H1 (cell line): ENCODE measurements around the gene HIVEP3. TPM values are rescaled to one million over a fixed set of nuclear protein-coding genes. Genes with fewer than 3 reads are reported as not detected.

Experiments
- CTCF ChIA-PET: fragments of 300-600 bp; sonication (Branson Sonifier 250); formaldehyde crosslinking; loops from one replicate; lab custom pipeline; 2021; ENCODE audit not compliant: partially characterized antibody; lab: Charles Lee
- POLR2A ChIA-PET: fragments of 300-600 bp; sonication (Branson Sonifier 250); formaldehyde crosslinking; loops from one replicate; lab custom pipeline; 2021; ENCODE audit warnings: inconsistent platforms; ENCODE audit not compliant: partially characterized antibody; lab: Charles Lee
- DNase-seq, 2 experiments: peaks; one replicate each; pipeline versions ENCODE4 v3.0.0 to v3.0.0-alpha.2; 2010 to 2022; ENCODE audit warnings: low spot score in 2 of 2, low read depth in 1 of 2, mixed read lengths in 1 of 2
- FAIRE-seq: peaks from 2 replicates; lab custom pipeline; 2011; peaks lifted over from hg19 to GRCh38; lab: Jason Lieb, UNC
- H2AFZ ChIP-seq: 2 replicates; pipeline ENCODE4 v1.8.1; 2012; ENCODE audit warnings: low read length, inconsistent platforms
- H2AK5ac ChIP-seq: 2 replicates; pipeline ENCODE4 v1.6.1; 2013; ENCODE audit warnings: low read depth, low read length
- H2BK120ac ChIP-seq: replicated peaks from 2 replicates; pipeline ENCODE3; 2013; ENCODE audit warnings: low read depth, low read length, inconsistent platforms
- H2BK12ac ChIP-seq: 2 replicates; pipeline ENCODE4 v1.6.1; 2013; ENCODE audit warnings: low read depth, low read length
- H2BK15ac ChIP-seq: 2 replicates; pipeline ENCODE4 v1.6.1; 2013; ENCODE audit warnings: low read length
- H2BK20ac ChIP-seq: 2 replicates; pipeline ENCODE4 v1.6.1; 2013; ENCODE audit warnings: low read length
- H2BK5ac ChIP-seq: 2 replicates; pipeline ENCODE4 v1.6.1; 2013; ENCODE audit warnings: low read depth, low read length
- H3K14ac ChIP-seq: 2 replicates; pipeline ENCODE4 v1.6.1; 2013; ENCODE audit warnings: inconsistent platforms; ENCODE audit not compliant: insufficient read length
- H3K18ac ChIP-seq: 2 replicates; pipeline ENCODE4 v1.6.1; 2013; ENCODE audit warnings: low read length; ENCODE audit errors: extremely low read depth
- H3K23ac ChIP-seq: 2 replicates; pipeline ENCODE4 v1.6.1; 2013; ENCODE audit warnings: inconsistent platforms; ENCODE audit not compliant: insufficient read length
- H3K23me2 ChIP-seq: 2 replicates; pipeline ENCODE4 v1.6.1; 2013; ENCODE audit warnings: low read depth, low read length
- H3K27ac ChIP-seq: 2 replicates; pipeline ENCODE4 v1.6.1; 2011; ENCODE audit warnings: low read depth, low read length, inconsistent platforms
- H3K27me3 ChIP-seq, 4 experiments: replicated peaks in 1 of 4; 1 replicate in 1 of 4; 2 replicates in 3 of 4; pipeline versions ENCODE4 v1.6.1 to v1.8.1; 2011 to 2013; ENCODE audit warnings: low read length in 3 of 4, mild to moderate bottlenecking in 3 of 4, inconsistent platforms in 2 of 4, mixed read lengths in 2 of 4, moderate library complexity in 1 of 4; ENCODE audit not compliant: control insufficient read depth in 3 of 4, insufficient read depth in 3 of 4; ENCODE audit errors: extremely low read depth in 1 of 4
- H3K36me3 ChIP-seq, 4 experiments: 2 replicates each; pipeline versions ENCODE4 v1.6.1 to v1.8.1; 2011 to 2013; ENCODE audit warnings: mild to moderate bottlenecking in 4 of 4, low read length in 3 of 4, moderate library complexity in 2 of 4, control low read depth in 1 of 4, inconsistent platforms in 1 of 4; ENCODE audit not compliant: insufficient read depth in 4 of 4, control insufficient read depth in 2 of 4
- H3K4ac ChIP-seq: replicated peaks from 2 replicates; pipeline ENCODE3; 2013; ENCODE audit warnings: low read length, low read depth, mixed read lengths, inconsistent platforms; ENCODE audit not compliant: insufficient read length
- H3K4me1 ChIP-seq, 4 experiments: replicated peaks in 1 of 4; 1 replicate in 1 of 4; 2 replicates in 3 of 4; pipeline versions ENCODE4 v1.6.1 to v1.8.1; 2011 to 2013; ENCODE audit warnings: low read length in 3 of 4, inconsistent platforms in 2 of 4, mixed read lengths in 1 of 4; ENCODE audit not compliant: insufficient read depth in 4 of 4, control insufficient read depth in 3 of 4
- H3K4me2 ChIP-seq, 2 experiments: 2 replicates each; pipeline versions ENCODE4 v1.6.1 to v1.8.1; 2011 to 2013; ENCODE audit warnings: low read depth in 2 of 2, low read length in 2 of 2, control low read depth in 1 of 2, inconsistent platforms in 1 of 2, mild to moderate bottlenecking in 1 of 2; ENCODE audit not compliant: insufficient read depth in 1 of 2
- H3K4me3 ChIP-seq, 4 experiments: fragments of 200-600, 300-600 bp in 1 of 4; sonication (generic), shearing (Covaris generic), sonication (Bioruptor Twin) in 1 of 4; 2 replicates each; pipeline versions ENCODE4 v1.5.1 to v1.8.1; 2011 to 2016; ENCODE audit warnings: low read length in 4 of 4, low read depth in 3 of 4, control low read depth in 2 of 4, inconsistent platforms in 2 of 4, mild to moderate bottlenecking in 2 of 4, mixed read lengths in 1 of 4, moderate library complexity in 1 of 4; ENCODE audit not compliant: insufficient read depth in 2 of 4; ENCODE audit errors: extremely low read depth in 1 of 4
- H3K56ac ChIP-seq: replicated peaks from 2 replicates; pipeline ENCODE3; 2013; ENCODE audit warnings: low read depth, mild to moderate bottlenecking, mixed read lengths, low read length, inconsistent platforms; ENCODE audit not compliant: insufficient read length
- H3K79me1 ChIP-seq: 2 replicates; pipeline ENCODE4 v1.6.1; 2013; ENCODE audit warnings: low read depth, low read length, control low read depth
- H3K79me2 ChIP-seq, 2 experiments: 2 replicates each; pipeline versions ENCODE4 v1.6.1 to v1.8.1; 2012 to 2013; ENCODE audit warnings: low read length in 2 of 2, mild to moderate bottlenecking in 2 of 2, inconsistent platforms in 1 of 2; ENCODE audit not compliant: insufficient read depth in 2 of 2, control insufficient read depth in 1 of 2
- H3K9ac ChIP-seq, 4 experiments: replicated peaks in 1 of 4; 1 replicate in 1 of 4; 2 replicates in 3 of 4; pipeline versions ENCODE4 v1.6.1 to v1.8.1; 2011 to 2013; ENCODE audit warnings: low read depth in 3 of 4, low read length in 3 of 4, control low read depth in 2 of 4, mild to moderate bottlenecking in 2 of 4, moderate library complexity in 2 of 4, inconsistent platforms in 1 of 4; ENCODE audit errors: extremely low read depth in 1 of 4
- H3K9me3 ChIP-seq, 2 experiments: 2 replicates each; pipeline versions ENCODE4 v1.6.1 to v1.8.1; 2012 to 2013; ENCODE audit warnings: mild to moderate bottlenecking in 2 of 2, moderate library complexity in 2 of 2, control low read depth in 1 of 2, inconsistent platforms in 1 of 2, low read depth in 1 of 2, low read length in 1 of 2, mixed read lengths in 1 of 2; ENCODE audit not compliant: insufficient read depth in 2 of 2
- H4K20me1 ChIP-seq, 2 experiments: replicated peaks in 1 of 2; 2 replicates each; pipeline versions ENCODE3 to v1.8.1; 2011 to 2013; ENCODE audit warnings: inconsistent platforms in 2 of 2, low read length in 2 of 2, mild to moderate bottlenecking in 1 of 2; ENCODE audit not compliant: insufficient read depth in 2 of 2, control insufficient read depth in 1 of 2
- H4K5ac ChIP-seq: 2 replicates; pipeline ENCODE4 v1.6.1; 2013; ENCODE audit warnings: low read length, low read depth, mixed read lengths, inconsistent platforms; ENCODE audit not compliant: insufficient read length
- H4K8ac ChIP-seq: 2 replicates; pipeline ENCODE4 v1.8.0; 2013; ENCODE audit warnings: mild to moderate bottlenecking, moderate library complexity, low read length, inconsistent platforms; ENCODE audit not compliant: insufficient read depth; ENCODE audit errors: extremely low read depth
- H4K91ac ChIP-seq: replicated peaks from 2 replicates; pipeline ENCODE3; 2013; ENCODE audit warnings: low read length, mixed read lengths, inconsistent platforms; ENCODE audit not compliant: insufficient read length
- ATF3 ChIP-seq: IDR thresholded peaks from 2 replicates; pipeline ENCODE4 v1.6.1; 2011; ENCODE audit warnings: low read depth, mild to moderate bottlenecking, low read length; ENCODE audit not compliant: insufficient read depth
- CREB1 ChIP-seq: IDR thresholded peaks from 2 replicates; pipeline ENCODE4 v1.6.1; 2012; ENCODE audit warnings: inconsistent platforms
- FOSL1 ChIP-seq: IDR thresholded peaks from 2 replicates; pipeline ENCODE4 v1.6.1; 2011; ENCODE audit warnings: mild to moderate bottlenecking, low read depth, low read length, moderate library complexity; ENCODE audit not compliant: insufficient read depth
- HDAC2 ChIP-seq, 2 experiments: fragments of 300-600 bp in 1 of 2; sonication (generic) in 1 of 2; IDR thresholded peaks; 2 replicates each; pipeline ENCODE4 v1.6.1; 2011 to 2012; ENCODE audit warnings: low read depth in 2 of 2, low read length in 2 of 2, mild to moderate bottlenecking in 2 of 2, moderate library complexity in 2 of 2, borderline replicate concordance in 1 of 2, inconsistent platforms in 1 of 2
- MAX ChIP-seq: IDR thresholded peaks from 2 replicates; pipeline ENCODE4 v1.6.1; 2012; ENCODE audit warnings: inconsistent platforms
- NANOG ChIP-seq: IDR thresholded peaks from 2 replicates; pipeline ENCODE4 v1.6.1; 2011; ENCODE audit warnings: low read length, low read depth, mild to moderate bottlenecking, inconsistent platforms; ENCODE audit not compliant: insufficient read depth, poor library complexity, severe bottlenecking
- RAD21 ChIP-seq, 2 experiments: IDR thresholded peaks in 1 of 2; conservative IDR thresholded peaks in 1 of 2; 2 replicates each; pipeline ENCODE4 v1.6.1; 2011; ENCODE audit warnings: low read depth in 2 of 2, low read length in 2 of 2, improper control_type of control experiment in 1 of 2, inconsistent platforms in 1 of 2, mild to moderate bottlenecking in 1 of 2, moderate library complexity in 1 of 2
- RBBP5 ChIP-seq: IDR thresholded peaks from 2 replicates; pipeline ENCODE4 v1.7.1; 2012; ENCODE audit warnings: low read depth, mild to moderate bottlenecking, inconsistent platforms, low read length, moderate library complexity, borderline replicate concordance
- SAP30 ChIP-seq: fragments of 300-600 bp; sonication (generic); IDR thresholded peaks from 2 replicates; pipeline ENCODE4 v1.7.1; 2012; ENCODE audit warnings: low read length, moderate library complexity, mild to moderate bottlenecking, inconsistent platforms; ENCODE audit not compliant: insufficient read depth, insufficient replicate concordance
- SIN3A ChIP-seq, 2 experiments: IDR thresholded peaks in 1 of 2; conservative IDR thresholded peaks in 1 of 2; 2 replicates each; pipeline ENCODE4 v1.6.1; 2011 to 2012; ENCODE audit warnings: low read length in 2 of 2, improper control_type of control experiment in 1 of 2, low read depth in 1 of 2, mild to moderate bottlenecking in 1 of 2
- TBP ChIP-seq: IDR thresholded peaks from 2 replicates; pipeline ENCODE4 v1.6.1; 2011; ENCODE audit warnings: low read depth, low read length, improper control_type of control experiment
- ZNF274 ChIP-seq: IDR thresholded peaks from 2 replicates; pipeline ENCODE4 v1.7.0; 2012; ENCODE audit warnings: low read length, borderline replicate concordance; ENCODE audit errors: extremely low read depth
- WGBS, 2 experiments: shearing (Covaris generic) in 1 of 2; methylation state at CpG; one replicate each; pipeline versions ENCODE4 v1.1.6 to v1.1.7; 2013 to 2015; ENCODE audit warnings: low lambda C conversion rate in 2 of 2, mixed read lengths in 2 of 2, inconsistent platforms in 1 of 2, low coverage in 1 of 2, missing lambda C conversion rate in 1 of 2; ENCODE audit not compliant: insufficient replicate concordance in 2 of 2, insufficient coverage in 1 of 2, insufficient read length in 1 of 2; ENCODE audit errors: extremely low coverage in 1 of 2, missing lambda C conversion rate in 1 of 2; 5-methylcytosine and 5-hydroxymethylcytosine counted together
- polyA plus RNA-seq, 7 experiments: library from polyadenylated mRNA; depleted of rRNA in 3 of 7; stranded (reverse) in 5 of 7; unstranded in 2 of 7; fragments of >200 nt in 5 of 7; fragments of 200-250 nt in 2 of 7; gene quantifications; 1 replicate in 5 of 7; 2 replicates in 1 of 7; 4 replicates in 1 of 7; pipeline versions ENCODE4 v1.2.1 to v1.2.3, GENCODE V29; 2011 to 2013; ENCODE audit warnings: missing spikeins in 2 of 7, mixed read lengths in 2 of 7
- total RNA-seq: library from RNA; stranded (reverse); fragmentation: NEBNext Ultra II Directional; extraction: Animal tissue kit (Norgen Biotek cat#: 25700); gene quantifications from 2 replicates; pipeline ENCODE4 v1.2.1, GENCODE V29; 2021

HIVEP3 gene
- total and polyA plus RNA-seq, 2 of the 8 experiments (the other 6 are each of a cell fraction or from before 2014, with no cell fraction given), result 0.24 to 0.69 TPM

- no peaks in the 10 kb centered on the region for H3K79me1 ChIP-seq
- H3K56ac ChIP-seq, result no peak overlapping the region
- no peak overlapping the region for H3K4me3 ChIP-seq
- H3K14ac ChIP-seq, result no peak overlapping the region
- H2BK5ac ChIP-seq, result no peak overlapping the region
- POLR2A ChIA-PET, result no interaction called here
- H2BK15ac ChIP-seq, result no peak overlapping the region
- CTCF ChIA-PET, result no interaction called here
- no peak overlapping the region for H3K4ac ChIP-seq
- no peak overlapping the region for H2BK20ac ChIP-seq
- FAIRE-seq, result no peak
- H3K18ac ChIP-seq, result no peak overlapping the region
- H4K20me1 ChIP-seq, result no peaks in the 10 kb centered on the region
- no peak overlapping the region for H4K5ac ChIP-seq
- H2BK12ac ChIP-seq, result no peak overlapping the region
- H3K9me3 ChIP-seq, result peaks cover 0 to 4% of the 10 kb centered on the region in 2 experiments; a peak in 1 of 4 replicates
- no peak overlapping the region for H2AFZ ChIP-seq
- no peak overlapping the region for H4K91ac ChIP-seq
- no peaks in the 10 kb centered on the region for H3K23me2 ChIP-seq
- no peak overlapping the region for H3K27ac ChIP-seq
- DNase-seq, result no peak
- H3K27me3 ChIP-seq, result no peaks in the 10 kb centered on the region
- no peak overlapping the region for H3K4me2 ChIP-seq
- H3K36me3 ChIP-seq, result no peaks in the 10 kb centered on the region
- no peak overlapping the region for H2AK5ac ChIP-seq
- H3K79me2 ChIP-seq, result no peaks in the 10 kb centered on the region
- 81% methylated on average over 1 of the region's 1 CpG; no CpG with 5 or more reads in 1 of the 2 experiments for WGBS, 2 experiments
- H2BK120ac ChIP-seq, result no peak overlapping the region
- H3K23ac ChIP-seq, result no peak overlapping the region
- no peaks in the 10 kb centered on the region for H3K4me1 ChIP-seq
- H3K9ac ChIP-seq, result no peak overlapping the region
- no peak overlapping the region for H4K8ac ChIP-seq
- TF ChIP-seq HDAC2 (IDR thresholded peaks at IDR 0.05; ENCODE audit: borderline replicate concordance in 1 of 2, low read depth in 2 of 2, low read length in 2 of 2), result no peak
- TF ChIP-seq MAX, result no peak
- TF ChIP-seq ATF3, result no peak
- no peak for TF ChIP-seq ZNF274
- no peak for TF ChIP-seq SAP30
- TF ChIP-seq RBBP5, result no peak
- no peak for TF ChIP-seq FOSL1
- TF ChIP-seq CREB1, result no peak
- TF ChIP-seq RAD21 (IDR thresholded peaks at IDR 0.05 in 1 of 2, conservative IDR thresholded peaks at IDR 0.05 in 1 of 2; ENCODE audit: low read depth in 2 of 2, low read length in 2 of 2), result no peak
- TF ChIP-seq TBP, result no peak
- no peak for TF ChIP-seq SIN3A (conservative IDR thresholded peaks at IDR 0.05 in 1 of 2, IDR thresholded peaks at IDR 0.05 in 1 of 2; ENCODE audit: low read depth in 1 of 2, low read length in 2 of 2)
- no peak for TF ChIP-seq NANOG
Measured at GRCh38 chr1:41943717-41944116, 25.0 kb upstream of the HIVEP3 start.
